ENCODE results near the gene GLIPR1L2.

Gene GLIPR1L2

GRCh38 chr12:75471902-75472890 is 81.3 kb downstream of the GLIPR1L2 start:
- Histone ChIP-seq H3K4me1 (no peaks in the 10 kb centered on the region), H3K36me3 (replicated peaks) (no peaks in the 10 kb centered on the region), H3K27me3 (ENCODE audit: low read depth) (no peaks in the 10 kb centered on the region), H3K9me3 (no peaks in the 10 kb centered on the region), H3K4me3 (no peak overlapping the region)
- no peak for DNase-seq (ENCODE audit: low spot score in 2 of 2)
- in situ Hi-C loops (cut with MboI; ENCODE audit: low sequenced_read_pairs): no loop called here

GRCh38 chr12:75474116-75474515 is 83.2 kb downstream of the GLIPR1L2 start:
- Histone ChIP-seq H3K36me3 (replicated peaks) (no peaks in the 10 kb centered on the region), H3K4me1 (no peaks in the 10 kb centered on the region), H3K4me3 (no peak overlapping the region), H3K9me3 (no peaks in the 10 kb centered on the region), H3K27me3 (ENCODE audit: low read depth) (no peaks in the 10 kb centered on the region)
- no peak for DNase-seq (ENCODE audit: low spot score in 2 of 2)
- in situ Hi-C loops (cut with MboI; ENCODE audit: low sequenced_read_pairs): no loop called here

- no peaks in the 10 kb centered on the region for H3K9me3 ChIP-seq
- H3K27me3 ChIP-seq (ENCODE audit: low read depth): no peaks in the 10 kb centered on the region
- in situ Hi-C loops (cut with MboI; ENCODE audit: low sequenced_read_pairs): loop anchor here (25.0 kb wide), 1 partner anchor 986 kb away; no protein-coding TSS in a partner anchor
- no peak for DNase-seq (ENCODE audit: low spot score in 2 of 2)
- no peaks in the 10 kb centered on the region for H3K36me3 ChIP-seq (replicated peaks)
- peaks cover 6% of the 10 kb centered on the region for H3K4me1 ChIP-seq
- no peak overlapping the region for H3K4me3 ChIP-seq
Measured at GRCh38 chr12:75476071-75476470, 85.2 kb downstream of the GLIPR1L2 start.

GRCh38 chr12:75477137-75477536 is 86.2 kb downstream of the GLIPR1L2 start:
- Histone ChIP-seq H3K36me3 (replicated peaks) (no peaks in the 10 kb centered on the region), H3K27me3 (ENCODE audit: low read depth) (no peaks in the 10 kb centered on the region), H3K4me3 (no peak overlapping the region), H3K4me1 (peaks cover 6% of the 10 kb centered on the region), H3K9me3 (no peaks in the 10 kb centered on the region)
- DNase-seq (ENCODE audit: low spot score in 2 of 2): no peak
- in situ Hi-C loops (cut with MboI; ENCODE audit: low sequenced_read_pairs): loop anchor here (25.0 kb wide), 1 partner anchor 985 kb away; no protein-coding TSS in a partner anchor

- in situ Hi-C loops (cut with MboI; ENCODE audit: low sequenced_read_pairs): loop anchor here (25.0 kb wide), 1 partner anchor 984 kb away; no protein-coding TSS in a partner anchor
- no peak for DNase-seq (ENCODE audit: low spot score in 2 of 2)
- H3K4me3 ChIP-seq: no peak overlapping the region
- H3K27me3 ChIP-seq (ENCODE audit: low read depth): no peaks in the 10 kb centered on the region
- H3K9me3 ChIP-seq: no peaks in the 10 kb centered on the region
- H3K4me1 ChIP-seq: peaks cover 6% of the 10 kb centered on the region
- H3K36me3 ChIP-seq (replicated peaks): no peaks in the 10 kb centered on the region
Measured at GRCh38 chr12:75478116-75478794, 87.4 kb downstream of the GLIPR1L2 start.

- Histone ChIP-seq H3K27me3 (ENCODE audit: low read depth) (no peaks in the 10 kb centered on the region), H3K4me1 (peaks cover 6% of the 10 kb centered on the region), H3K36me3 (replicated peaks) (no peaks in the 10 kb centered on the region), H3K4me3 (no peak overlapping the region), H3K9me3 (no peaks in the 10 kb centered on the region)
- no peak for DNase-seq (ENCODE audit: low spot score in 2 of 2)
- in situ Hi-C loops (cut with MboI; ENCODE audit: low sequenced_read_pairs): loop anchor here (25.0 kb wide), 1 partner anchor 982 kb away; no protein-coding TSS in a partner anchor
Measured at GRCh38 chr12:75479963-75480461, 89.1 kb downstream of the GLIPR1L2 start.

- H3K36me3 ChIP-seq (replicated peaks): no peaks in the 10 kb centered on the region
- in situ Hi-C loops (cut with MboI; ENCODE audit: low sequenced_read_pairs): loop anchor here (25.0 kb wide), 1 partner anchor 982 kb away; no protein-coding TSS in a partner anchor
- H3K4me3 ChIP-seq: no peak within 1 kb of the TSS
- no peaks in the 10 kb centered on the region for H3K9me3 ChIP-seq
- peak; percentile 17 to 46 for DNase-seq (ENCODE audit: low spot score in 2 of 2)
- peaks cover 6% of the 10 kb centered on the region for H3K4me1 ChIP-seq
- H3K27me3 ChIP-seq (ENCODE audit: low read depth): no peaks in the 10 kb centered on the region
Measured at GRCh38 chr12:75480469-75480949, 89.6 kb downstream of the GLIPR1L2 start, which contains the start of gene GLIPR1. Gene GLIPR1, plus strand, starts transcription at chr12:75480755. Its CDS starts 126 bp downstream, at chr12:75480881.

GRCh38 chr12:75481013-75481705 is 90.3 kb downstream of the GLIPR1L2 start:
- H3K27me3 ChIP-seq (ENCODE audit: low read depth): no peaks in the 10 kb centered on the region
- no peak for DNase-seq (ENCODE audit: low spot score in 2 of 2)
- H3K4me1 ChIP-seq: peaks cover 6% of the 10 kb centered on the region
- H3K9me3 ChIP-seq: no peaks in the 10 kb centered on the region
- no peak overlapping the region for H3K4me3 ChIP-seq
- in situ Hi-C loops (cut with MboI; ENCODE audit: low sequenced_read_pairs): loop anchor here (25.0 kb wide), 1 partner anchor 981 kb away; no protein-coding TSS in a partner anchor
- no peaks in the 10 kb centered on the region for H3K36me3 ChIP-seq (replicated peaks)

GRCh38 chr12:75481774-75482173 is 90.9 kb downstream of the GLIPR1L2 start:
- Histone ChIP-seq H3K27me3 (ENCODE audit: low read depth) (no peaks in the 10 kb centered on the region), H3K9me3 (no peaks in the 10 kb centered on the region), H3K36me3 (replicated peaks) (no peaks in the 10 kb centered on the region), H3K4me1 (peaks cover 6% of the 10 kb centered on the region), H3K4me3 (no peak overlapping the region)
- no peak for DNase-seq (ENCODE audit: low spot score in 2 of 2)
- in situ Hi-C loops (cut with MboI; ENCODE audit: low sequenced_read_pairs): loop anchor here (25.0 kb wide), 1 partner anchor 981 kb away; no protein-coding TSS in a partner anchor

Data from HAP-1 (cell line).